GM12891 (cell line): ENCODE measurements around the gene POLD1.

Experiments used
- DNase-seq: peaks from one replicate; pipeline ENCODE4 v3.0.0; 2011; ENCODE audit warnings: low spot score; ENCODE audit not compliant: insufficient read length
- FAIRE-seq: peaks from 2 replicates; lab custom pipeline; 2011; peaks lifted over from hg19 to GRCh38; lab: Jason Lieb, UNC
- PAX5 ChIP-seq: IDR thresholded peaks from 2 replicates; pipeline ENCODE4 v1.6.1; 2011; ENCODE audit warnings: low read length, moderate library complexity, mild to moderate bottlenecking; ENCODE audit not compliant: insufficient read depth, severe bottlenecking
- POLR2A ChIP-seq: IDR thresholded peaks from 2 replicates; pipeline ENCODE4 v1.6.1; 2011; ENCODE audit warnings: low read depth, low read length, control low read depth
- POLR2AphosphoS5 ChIP-seq: IDR thresholded peaks from 2 replicates; pipeline ENCODE4 v1.6.1; 2011; ENCODE audit warnings: low read depth, low read length, control low read depth
- POU2F2 ChIP-seq: IDR thresholded peaks from 2 replicates; pipeline ENCODE4 v1.6.1; 2011; ENCODE audit warnings: low read depth, mild to moderate bottlenecking, control low read depth, low read length, moderate library complexity
- SPI1 ChIP-seq: IDR thresholded peaks from 2 replicates; pipeline ENCODE4 v1.6.1; 2011; ENCODE audit warnings: low read depth, low read length, control low read depth
- TAF1 ChIP-seq: IDR thresholded peaks from 2 replicates; pipeline ENCODE4 v1.6.1; 2011; ENCODE audit warnings: low read depth, low read length, control low read depth

The POLD1 gene

DNA sequence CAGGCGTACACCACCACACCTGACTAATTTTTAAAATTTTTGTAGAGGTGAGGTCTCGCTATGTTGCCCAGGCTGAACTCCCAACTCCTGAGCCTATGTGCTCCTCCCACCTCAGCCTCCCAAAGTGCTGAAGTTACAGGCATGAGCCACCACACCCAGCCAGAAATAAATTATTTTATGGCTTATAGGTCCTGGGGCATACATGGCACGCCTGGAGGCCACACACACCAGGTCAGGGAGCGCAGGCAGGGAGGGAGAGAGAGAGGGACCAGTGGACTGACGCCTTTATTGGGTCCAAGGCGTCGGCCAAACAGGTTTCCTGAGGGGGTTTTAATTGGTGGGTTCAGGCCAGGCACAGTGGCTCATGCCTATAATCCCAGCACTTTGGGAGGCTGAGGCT, 41.4 kb downstream of the POLD1 start:
- FAIRE-seq (no peak), DNase-seq (no peak)
- TF ChIP-seq TAF1 (no peak), POU2F2 (no peak), POLR2A (no peak), PAX5 (no peak), SPI1 (no peak), POLR2AphosphoS5 (no peak)

DNA sequence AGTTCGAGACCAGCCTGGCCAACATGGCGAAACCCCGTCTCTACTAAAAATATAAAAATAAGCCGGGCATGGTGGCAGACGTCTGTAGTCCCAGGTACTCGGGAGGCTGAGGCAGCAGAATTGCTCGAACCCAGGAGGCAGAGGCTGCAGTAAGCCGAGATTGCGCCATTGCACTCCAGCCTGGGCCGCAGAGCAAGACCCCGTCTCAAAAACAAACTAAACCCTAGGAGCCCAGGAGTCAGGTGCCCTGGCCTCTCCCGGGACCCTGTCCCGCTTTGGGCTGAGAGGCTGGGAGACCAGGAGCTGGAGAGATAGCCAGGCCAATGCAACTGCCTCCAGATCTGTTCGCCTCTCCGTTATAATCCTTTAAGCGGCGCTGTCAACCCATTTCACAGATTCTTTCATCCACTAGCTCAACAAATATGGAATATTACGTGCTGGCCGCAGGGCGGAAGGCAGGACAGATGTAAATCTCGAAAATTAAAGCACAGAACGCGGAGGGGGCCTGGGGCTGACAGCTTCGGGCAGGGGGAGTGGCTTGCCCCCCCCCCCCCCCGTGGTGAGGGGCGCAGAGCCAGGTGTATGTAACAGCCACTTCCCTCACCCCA, 43.3 kb downstream of the POLD1 start:
- DNase-seq (no peak), FAIRE-seq (no peak)
- TF ChIP-seq PAX5 = no peak
- no peak for TF ChIP-seq SPI1

DNA sequence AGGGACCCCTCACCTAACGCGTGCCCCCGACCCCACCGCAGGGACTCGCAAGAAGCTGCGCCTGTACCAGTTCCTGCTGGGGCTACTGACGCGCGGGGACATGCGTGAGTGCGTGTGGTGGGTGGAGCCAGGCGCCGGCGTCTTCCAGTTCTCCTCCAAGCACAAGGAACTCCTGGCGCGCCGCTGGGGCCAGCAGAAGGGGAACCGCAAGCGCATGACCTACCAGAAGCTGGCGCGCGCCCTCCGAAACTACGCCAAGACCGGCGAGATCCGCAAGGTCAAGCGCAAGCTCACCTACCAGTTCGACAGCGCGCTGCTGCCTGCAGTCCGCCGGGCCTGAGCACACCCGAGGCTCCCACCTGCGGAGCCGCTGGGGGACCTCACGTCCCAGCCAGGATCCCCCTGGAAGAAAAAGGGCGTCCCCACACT, 43.9 kb downstream of the POLD1 start:
- FAIRE-seq (peak; percentile 79), DNase-seq (no peak)
- 0 out of 2 replicates have a peak, but pooled peaks have one; percentile 41 for TF ChIP-seq SPI1
- TF ChIP-seq PAX5 = no peak
- no peak for TF ChIP-seq POLR2AphosphoS5

- FAIRE-seq = no peak
- no peak for TF ChIP-seq POU2F2
- TF ChIP-seq POLR2AphosphoS5 = no peak
- no peak for TF ChIP-seq TAF1
- TF ChIP-seq PAX5 = no peak
- no peak for TF ChIP-seq SPI1
- TF ChIP-seq POLR2A = no peak
- no peak for DNase-seq
Measured at GRCh38 chr19:50428772-50429463, 44.8 kb downstream of the POLD1 start.

GRCh38 chr19:50430888-50431342, 46.8 kb downstream of the POLD1 start:
- TF ChIP-seq TAF1 = no peak
- TF ChIP-seq SPI1 = no peak
- no peak for TF ChIP-seq PAX5
- no peak for TF ChIP-seq POU2F2
- TF ChIP-seq POLR2A = peak; percentile 18; the same call in 1 of the 2 replicates
- TF ChIP-seq POLR2AphosphoS5 = no peak
- FAIRE-seq (peak; percentile 26), DNase-seq (no peak)

DNA sequence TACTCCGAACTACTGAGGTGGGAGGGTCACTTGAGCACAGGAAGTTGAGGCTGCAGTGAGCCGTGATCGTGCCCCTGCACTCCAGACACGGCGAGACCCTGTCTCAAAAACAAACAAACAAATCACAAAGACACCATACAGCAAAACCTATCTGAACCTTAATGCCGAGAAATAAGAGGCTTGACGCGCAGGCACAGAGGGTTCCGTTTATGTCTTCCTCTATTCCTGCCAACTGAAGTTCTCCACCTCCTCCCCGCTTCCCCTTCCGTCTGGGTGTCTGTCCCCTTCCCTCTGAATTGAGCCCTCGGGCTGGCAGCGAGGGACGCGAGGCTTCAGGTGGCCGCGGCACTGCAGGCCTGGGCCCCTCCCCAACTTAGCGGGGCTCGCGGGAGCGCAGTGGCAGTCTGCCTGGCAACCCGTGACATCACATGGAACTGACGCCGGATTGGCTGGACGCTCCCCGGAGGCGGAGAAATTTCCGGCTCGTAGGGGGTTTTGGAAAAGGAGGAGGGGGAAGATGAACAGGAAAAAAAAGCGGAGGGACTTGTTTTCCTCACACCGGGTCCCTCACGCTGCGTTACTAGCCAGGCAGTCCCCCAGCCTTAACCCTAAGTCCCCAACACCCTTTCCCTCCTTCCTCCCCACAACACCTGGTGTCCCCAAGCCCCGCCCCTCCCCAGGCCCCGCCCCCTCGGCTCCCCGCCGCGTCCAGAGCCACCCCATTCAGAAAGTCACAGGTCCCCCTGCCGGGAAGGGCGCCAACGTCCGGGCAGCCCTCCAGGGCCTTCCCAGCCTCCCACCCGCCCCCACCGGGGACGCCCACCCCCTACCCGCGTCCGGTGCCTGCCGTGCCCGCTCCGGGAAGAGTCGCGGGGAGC, 47.4 kb downstream of the POLD1 start:
- peak; percentile 76 for DNase-seq
- no peak for TF ChIP-seq SPI1
- TF ChIP-seq TAF1 = no peak
- no peak for TF ChIP-seq POU2F2
- no peak for TF ChIP-seq PAX5
- TF ChIP-seq POLR2A = peak; percentile 59; the same call in 1 of the 2 replicates
- FAIRE-seq = peak; percentile 97

DNA sequence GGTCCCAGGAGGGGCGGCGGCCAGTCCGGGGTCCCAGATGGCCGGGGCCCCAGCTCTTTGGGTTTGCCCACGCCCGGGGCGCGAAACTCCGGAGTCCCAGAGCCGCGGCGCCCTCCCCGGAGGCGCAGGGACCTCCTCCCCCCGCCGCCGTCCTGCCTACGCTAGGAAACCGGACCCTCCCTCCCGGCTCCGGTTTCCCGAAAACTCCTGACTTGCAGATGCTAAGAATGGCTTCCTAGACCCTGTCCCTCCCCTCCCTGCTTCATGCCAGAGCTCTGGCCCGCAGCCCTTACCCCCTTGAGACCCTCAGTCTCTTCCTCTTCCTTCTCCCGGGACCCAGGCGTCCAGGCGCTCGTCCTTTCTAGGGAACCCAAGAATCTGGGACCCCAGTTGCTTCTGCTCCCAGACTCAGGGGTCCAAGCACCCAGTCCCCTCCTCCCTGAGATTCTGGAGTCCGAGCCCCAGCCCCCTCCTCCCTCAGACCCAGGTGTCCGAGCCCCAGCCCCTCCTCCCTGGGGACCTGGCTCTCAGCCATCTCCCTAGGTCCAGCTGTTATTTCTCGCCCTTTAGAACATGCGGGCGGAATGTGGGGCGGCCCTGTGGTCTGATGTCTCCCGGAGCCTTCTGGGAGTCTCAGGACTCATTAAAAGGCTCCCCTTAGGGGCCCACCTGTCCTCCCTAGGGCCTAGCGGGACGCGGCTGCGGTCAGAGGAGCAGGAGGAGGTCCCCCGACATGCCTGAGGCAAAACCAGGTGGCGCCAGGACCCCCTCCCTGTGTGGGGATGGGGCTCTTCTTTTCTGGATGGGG, 48.3 kb downstream of the POLD1 start, which contains the start of gene MYBPC2:
Gene MYBPC2 (plus strand): TSS at position 672 of the 808 bp plus-strand sequence. CDS start 62 bp downstream, at position 734.
- no peak for FAIRE-seq

DNA sequence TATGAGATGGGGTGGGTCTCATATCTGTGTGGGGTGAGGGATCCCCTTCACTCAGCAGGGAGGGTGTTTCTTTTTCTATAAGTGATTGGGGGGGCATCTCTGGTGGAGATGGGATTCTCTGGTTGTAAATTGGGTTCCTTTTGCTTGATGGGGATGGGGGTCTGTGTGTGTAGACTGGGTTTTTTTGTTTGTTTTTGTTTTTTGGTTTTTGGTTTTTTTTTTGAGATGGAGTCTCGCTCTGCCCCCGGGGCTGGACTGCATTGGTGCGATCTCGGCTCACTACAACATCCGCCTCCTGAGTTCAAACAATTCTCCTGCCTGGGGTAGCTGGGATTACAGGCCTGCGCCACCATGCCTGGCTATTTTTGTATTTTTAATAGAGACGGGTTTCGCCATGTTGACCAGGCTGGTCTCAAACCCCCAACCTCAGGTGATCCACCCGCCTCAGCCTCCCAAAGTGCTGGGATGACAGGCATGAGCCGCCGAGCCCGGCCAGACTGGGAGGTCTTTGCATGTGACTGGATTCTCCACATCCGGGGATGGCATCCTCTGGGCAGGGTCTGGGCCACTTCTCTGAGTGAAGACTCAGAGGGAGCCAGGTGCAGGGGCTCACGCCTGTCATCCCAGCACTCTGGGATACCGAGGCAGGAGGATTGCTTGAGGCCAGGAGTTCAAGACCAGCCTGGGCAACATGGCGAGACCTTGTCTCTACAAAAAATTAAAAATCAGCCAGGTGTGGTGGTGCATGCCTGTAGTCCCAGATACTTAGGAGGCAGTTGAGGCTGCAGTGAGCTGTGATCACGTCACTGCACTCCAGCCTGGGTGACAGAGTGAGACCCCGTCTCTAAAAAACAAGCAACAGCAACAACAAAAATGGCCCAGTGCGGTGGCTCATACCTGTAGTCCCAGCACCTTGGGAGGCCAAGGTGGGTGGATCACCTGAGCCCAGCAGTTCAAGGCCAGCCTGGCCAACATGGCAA, 49.3 kb downstream of the POLD1 start:
- FAIRE-seq (no peak), DNase-seq (no peak)
- TF ChIP-seq PAX5 = no peak
- TF ChIP-seq SPI1 = no peak
- no peak for TF ChIP-seq POLR2A
- no peak for TF ChIP-seq POLR2AphosphoS5
- TF ChIP-seq TAF1 = no peak

More for the DNA sequence above, 48.3 kb downstream of the POLD1 start, which contains the start of gene MYBPC2:
- no peak for DNase-seq
- TF ChIP-seq PAX5 (no peak), POU2F2 (no peak), POLR2A (no peak), SPI1 (no peak), POLR2AphosphoS5 (no peak), TAF1 (no peak)
